Stomach (tissue), 9 donors: ENCODE results near the gene SERINC5. TPM values are rescaled to one million over a fixed set of nuclear protein-coding genes. Genes with fewer than 3 reads are reported as not detected.

ENCODE experiments used
- DNase-seq, 2 donors: peaks; one replicate each; pipeline versions ENCODE4 v3.0.0 to v3.0.0-alpha.2; 2013 to 2019
- H3K27ac ChIP-seq, 5 donors: fragments of 200-600 bp in 4 of 5; sonication (generic) in 4 of 5; one replicate each; pipeline ENCODE4 v1.5.1; 2013 to 2019; ENCODE audit warnings: mild to moderate bottlenecking in 1 of 5, moderate library complexity in 1 of 5
- H3K27me3 ChIP-seq, 3 donors: fragments of 200-600 bp; sonication (generic); one replicate each; pipeline ENCODE4 v1.5.1; 2017 to 2019; ENCODE audit warnings: mixed run types in 1 of 3
- H3K36me3 ChIP-seq, 4 donors: fragments of 200-600 bp; sonication (generic); 1 replicate in 3 of 4; 2 replicates in 1 of 4; pipeline ENCODE4 v1.5.1; 2016 to 2019
- H3K4me1 ChIP-seq, 4 donors: fragments of 200-600 bp; sonication (generic); one replicate each; pipeline ENCODE4 v1.5.1; 2016 to 2019
- H3K4me3 ChIP-seq, 4 donors: fragments of 200-600 bp; sonication (generic) in 3 of 4; one replicate each; pipeline ENCODE4 v1.5.1; 2016 to 2019; ENCODE audit warnings: mild to moderate bottlenecking in 1 of 4
- H3K9me3 ChIP-seq, 4 donors: fragments of 200-600 bp; sonication (generic); one replicate each; pipeline ENCODE4 v1.5.1; 2016 to 2019
- EP300 ChIP-seq: sonication (generic); formaldehyde crosslinking; IDR thresholded peaks from one replicate; pipeline ENCODE4 v1.6.1; 2017; ENCODE audit warnings: antibody characterized with exemption
- POLR2A ChIP-seq, 4 donors: fragments of 450-650 bp; IDR thresholded peaks; one replicate each; pipeline ENCODE4 v1.6.1; 2016; ENCODE audit warnings: antibody characterized with exemption in 4 of 4, control low read depth in 2 of 4, mild to moderate bottlenecking in 1 of 4, moderate library complexity in 1 of 4
- POLR2AphosphoS5 ChIP-seq, 3 donors: sonication (generic); formaldehyde crosslinking; IDR thresholded peaks; one replicate each; pipeline ENCODE4 v1.6.1; 2016; ENCODE audit warnings: antibody characterized with exemption in 3 of 3
- WGBS, 5 donors: extraction: QIAGEN DNeasy Blood & Tissue Kit in 3 of 5; methylation state at CpG; one replicate each; pipeline versions ENCODE4 v1.1.5 to v1.1.7; 2013 to 2018; 5-methylcytosine and 5-hydroxymethylcytosine counted together
- intact Hi-C: fragments of 100-400 bp; cut with DNase I; formaldehyde crosslinking; loops from one replicate; pipeline ENCODE4 v1.15.1; 2023; ENCODE audit warnings: low total_unique reads
- polyA plus RNA-seq, 3 donors: library from polyadenylated mRNA; stranded (reverse); fragments of 200-250 nt; gene quantifications; one replicate each; pipeline ENCODE4 v1.2.3, GENCODE V29; 2013
- total RNA-seq, 5 donors: library from RNA; depleted of rRNA; stranded (reverse); fragments of >200 nt; gene quantifications; one replicate each; pipeline versions ENCODE4 v1.1.0 to v1.2.3, GENCODE V29; 2014 to 2016
- TF ChIP-seq, protein P1 (sequence below), 7 experiments: fragments of 450-650 bp in 4 of 7; fragments of 200-600 bp in 3 of 7; sonication (generic) in 3 of 7; IDR thresholded peaks; one replicate each; pipeline ENCODE4 v1.5.1; 2016 to 2019; ENCODE audit warnings: antibody characterized with exemption in 7 of 7, control low read depth in 2 of 7, mild to moderate bottlenecking in 1 of 7
- donor health status: healthy with polysubstance abuse.
- donor health status: Bipolar disorder and iron deficiency.
- donor health status: healthy.

The SERINC5 gene
- total and polyA plus RNA-seq, 8 donors = 2.4 to 71.4 (median 18.7) TPM

DNA sequence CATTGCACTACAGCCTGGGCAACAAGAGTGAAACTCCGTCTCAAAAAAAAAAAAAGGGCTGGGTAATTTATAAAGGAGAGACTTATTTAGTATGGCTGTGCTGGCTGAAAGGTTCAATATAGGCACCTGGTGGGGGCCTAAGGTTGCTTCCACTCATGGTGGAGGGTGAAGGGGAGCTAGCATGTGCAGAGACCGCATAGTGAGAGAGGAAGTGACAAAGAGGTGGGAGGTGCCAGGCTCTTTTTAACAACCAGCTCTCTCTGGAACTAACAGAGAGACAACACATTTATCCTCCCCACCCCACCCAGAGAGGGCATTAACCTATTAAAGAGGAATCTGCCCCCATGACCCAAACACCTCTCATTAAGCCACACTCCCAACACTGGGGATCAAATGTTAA lies 28.9 kb upstream of the SERINC5 start:
- Histone ChIP-seq H3K9me3 (no peaks in the 10 kb centered on the region), H3K4me1 (no peaks in the 10 kb centered on the region), H3K27me3 (no peaks in the 10 kb centered on the region), H3K36me3 (no peaks in the 10 kb centered on the region), H3K4me3 (no peak overlapping the region), H3K27ac (no peak overlapping the region)
- DNase-seq = peak in 1 of 2 donors; percentile 37
- intact Hi-C loops = no loop called here
- TF ChIP-seq EP300 = no peak
- TF ChIP-seq, protein P1, sequence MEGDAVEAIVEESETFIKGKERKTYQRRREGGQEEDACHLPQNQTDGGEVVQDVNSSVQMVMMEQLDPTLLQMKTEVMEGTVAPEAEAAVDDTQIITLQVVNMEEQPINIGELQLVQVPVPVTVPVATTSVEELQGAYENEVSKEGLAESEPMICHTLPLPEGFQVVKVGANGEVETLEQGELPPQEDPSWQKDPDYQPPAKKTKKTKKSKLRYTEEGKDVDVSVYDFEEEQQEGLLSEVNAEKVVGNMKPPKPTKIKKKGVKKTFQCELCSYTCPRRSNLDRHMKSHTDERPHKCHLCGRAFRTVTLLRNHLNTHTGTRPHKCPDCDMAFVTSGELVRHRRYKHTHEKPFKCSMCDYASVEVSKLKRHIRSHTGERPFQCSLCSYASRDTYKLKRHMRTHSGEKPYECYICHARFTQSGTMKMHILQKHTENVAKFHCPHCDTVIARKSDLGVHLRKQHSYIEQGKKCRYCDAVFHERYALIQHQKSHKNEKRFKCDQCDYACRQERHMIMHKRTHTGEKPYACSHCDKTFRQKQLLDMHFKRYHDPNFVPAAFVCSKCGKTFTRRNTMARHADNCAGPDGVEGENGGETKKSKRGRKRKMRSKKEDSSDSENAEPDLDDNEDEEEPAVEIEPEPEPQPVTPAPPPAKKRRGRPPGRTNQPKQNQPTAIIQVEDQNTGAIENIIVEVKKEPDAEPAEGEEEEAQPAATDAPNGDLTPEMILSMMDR (IDR thresholded peaks at IDR 0.05) = no peak
- TF ChIP-seq POLR2A (IDR thresholded peaks at IDR 0.05) = no peak
- TF ChIP-seq POLR2AphosphoS5 (IDR thresholded peaks at IDR 0.05) = no peak
- 57 to 78% (median 64%) methylated on average over 2 of the region's 2 CpGs for whole genome bisulfite sequencing, 5 donors

DNA sequence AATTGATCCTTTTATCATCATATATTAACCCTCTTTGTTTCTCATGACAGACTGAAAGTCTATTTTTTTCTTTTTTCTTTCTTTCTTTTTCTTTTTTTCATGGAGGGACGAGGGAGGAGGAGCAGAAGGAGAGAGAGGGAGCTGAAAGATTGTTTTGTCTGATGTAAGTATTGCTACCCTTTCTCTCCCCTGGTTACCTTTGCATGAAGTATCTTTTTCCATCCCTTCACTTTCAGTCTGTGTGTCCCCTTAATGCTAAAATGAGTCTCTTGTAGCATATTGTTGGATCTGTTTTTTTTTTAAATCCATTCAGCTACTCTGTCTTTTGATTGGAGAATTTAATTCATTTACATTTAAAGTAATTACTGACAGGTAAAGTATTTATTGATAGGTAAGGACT lies 27.5 kb upstream of the SERINC5 start:
- H3K9me3 ChIP-seq = no peaks in the 10 kb centered on the region
- intact Hi-C loops = no loop called here
- TF ChIP-seq, protein P1 (IDR thresholded peaks at IDR 0.05) = no peak
- TF ChIP-seq EP300 (no peak), POLR2AphosphoS5 (IDR thresholded peaks at IDR 0.05) (no peak), POLR2A (IDR thresholded peaks at IDR 0.05) (no peak)
- DNase-seq = no peak
- no peaks in the 10 kb centered on the region for H3K27me3 ChIP-seq
- H3K4me3 ChIP-seq = no peak overlapping the region
- H3K36me3 ChIP-seq = no peaks in the 10 kb centered on the region
- no peaks in the 10 kb centered on the region for H3K4me1 ChIP-seq
- 55 to 93% (median 63%) methylated on average over 1 of the region's 1 CpG for WGBS, 5 donors
- no peak overlapping the region for H3K27ac ChIP-seq

DNA sequence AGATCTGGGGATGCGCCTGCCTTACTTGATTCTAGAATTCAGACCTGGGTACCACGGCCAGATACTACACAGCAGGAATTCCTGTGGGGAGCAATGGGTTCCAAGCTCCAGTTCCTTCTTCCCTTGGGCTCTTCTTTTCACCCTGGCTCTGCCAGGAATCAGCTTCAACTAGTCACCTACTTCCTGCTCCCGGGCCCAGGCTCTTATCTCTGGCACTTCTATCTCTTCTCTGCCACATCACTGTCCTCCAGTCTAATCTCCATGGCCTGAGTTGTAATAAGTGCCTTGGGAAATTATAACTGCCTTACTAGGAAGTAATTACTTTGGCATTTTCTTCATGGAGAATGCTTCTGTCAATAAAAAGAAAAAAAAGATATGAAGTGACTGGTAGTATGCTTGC lies 26.2 kb upstream of the SERINC5 start:
- H3K36me3 ChIP-seq = no peaks in the 10 kb centered on the region
- H3K4me3 ChIP-seq = no peak overlapping the region
- H3K4me1 ChIP-seq = no peaks in the 10 kb centered on the region
- 53 to 68% (median 64%) methylated on average over 3 of the region's 3 CpGs for WGBS, 5 donors
- intact Hi-C loops = no loop called here
- H3K27ac ChIP-seq = no peak overlapping the region
- H3K9me3 ChIP-seq = no peaks in the 10 kb centered on the region
- H3K27me3 ChIP-seq = no peaks in the 10 kb centered on the region
- TF ChIP-seq POLR2AphosphoS5 (IDR thresholded peaks at IDR 0.05) (no peak), POLR2A (IDR thresholded peaks at IDR 0.05) (no peak), EP300 (no peak)
- TF ChIP-seq, protein P1 (IDR thresholded peaks at IDR 0.05) = no peak
- no peak for DNase-seq

DNA sequence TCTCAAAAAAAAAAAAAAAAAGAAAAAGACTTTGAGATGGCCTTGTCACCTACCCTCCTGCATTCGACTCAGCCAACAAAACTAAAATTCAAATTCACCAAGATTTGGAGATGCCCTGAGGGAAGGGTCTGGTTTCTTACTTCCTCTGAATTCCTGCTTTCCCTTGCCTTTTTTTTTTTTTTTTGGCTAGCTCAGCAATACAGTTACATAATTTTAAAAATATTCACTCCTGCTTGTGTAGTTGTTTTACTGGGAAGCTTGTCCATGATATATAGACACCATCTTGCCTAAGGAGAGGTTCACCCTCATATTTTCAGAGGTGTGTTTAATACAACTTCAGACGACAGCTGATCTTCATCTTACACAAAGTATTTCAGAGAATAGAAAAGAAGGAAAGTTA lies 21.3 kb upstream of the SERINC5 start:
- no peak overlapping the region for H3K27ac ChIP-seq
- H3K4me3 ChIP-seq = no peak overlapping the region
- 52 to 63% (median 59%) methylated on average over 2 of the region's 2 CpGs for WGBS, 5 donors
- H3K27me3 ChIP-seq = no peaks in the 10 kb centered on the region
- no peaks in the 10 kb centered on the region for H3K36me3 ChIP-seq
- no peaks in the 10 kb centered on the region for H3K4me1 ChIP-seq
- DNase-seq = peak in 1 of 2 donors; percentile 32
- intact Hi-C loops = loop anchor here (10.0 kb wide), 1 partner anchor 172 kb away; no protein-coding TSS in a partner anchor
- no peak for TF ChIP-seq EP300
- TF ChIP-seq POLR2A (IDR thresholded peaks at IDR 0.05) = no peak
- TF ChIP-seq, protein P1 (IDR thresholded peaks at IDR 0.05) = no peak
- TF ChIP-seq POLR2AphosphoS5 (IDR thresholded peaks at IDR 0.05) = no peak
- H3K9me3 ChIP-seq = no peaks in the 10 kb centered on the region
